Neural crest cell (in vitro differentiated cells): ENCODE data around the gene EPN1. TPM values are rescaled to one million over a fixed set of nuclear protein-coding genes. Genes with fewer than 3 reads are reported as not detected.

Source experiments
- DNase-seq: peaks from one replicate; pipeline ENCODE4 v3.0.0; 2021; ENCODE audit warnings: low read depth, mixed read lengths, low spot score
- H3K27ac Mint-ChIP-seq: one replicate; pipeline ENCODE4 v1.8.0; 2021; ENCODE audit warnings: mild to moderate bottlenecking, mixed read lengths; ENCODE audit not compliant: unreplicated experiment
- H3K27me3 Mint-ChIP-seq: 2 replicates; pipeline ENCODE4 v1.8.0; 2021; ENCODE audit warnings: low read depth, mild to moderate bottlenecking, mixed read lengths
- H3K36me3 Mint-ChIP-seq: 2 replicates; pipeline ENCODE4 v1.8.0; 2021; ENCODE audit warnings: low read depth, mild to moderate bottlenecking, mixed read lengths
- H3K4me1 Mint-ChIP-seq: 2 replicates; pipeline ENCODE4 v1.8.0; 2021; ENCODE audit warnings: mixed read lengths
- H3K4me3 Mint-ChIP-seq: one replicate; pipeline ENCODE4 v1.8.0; 2021; ENCODE audit warnings: mild to moderate bottlenecking, mixed read lengths
- H3K9me3 Mint-ChIP-seq: 2 replicates; pipeline ENCODE4 v1.8.0; 2021; ENCODE audit warnings: mixed read lengths
- total RNA-seq: library from RNA; stranded (reverse); gene quantifications from 2 replicates; pipeline ENCODE4 v1.2.1, GENCODE V29; 2021
- TF ChIP-seq, protein P1 (sequence below): fragments of 200-600 bp; sonication (generic); conservative IDR thresholded peaks from 2 replicates; pipeline ENCODE4 v1.5.0; 2021; ENCODE audit warnings: antibody characterized with exemption, mild to moderate bottlenecking

The EPN1 gene
- total RNA-seq, 1 donor from 2014 or later = 129 TPM

DNA sequence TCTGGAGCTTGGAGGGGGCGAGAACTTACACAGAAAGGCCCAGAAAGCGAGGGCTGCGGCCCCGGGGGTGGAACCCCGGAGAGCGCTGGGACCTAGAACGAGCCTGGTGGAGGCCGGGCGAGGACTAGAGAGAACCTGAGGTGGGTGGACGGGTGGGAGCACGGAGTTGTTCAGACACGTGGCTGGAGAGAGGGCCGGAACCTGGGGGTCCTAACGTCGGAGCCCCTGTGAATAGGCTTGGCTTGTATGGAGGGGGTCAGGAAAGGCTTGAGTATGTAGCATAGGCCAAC lies 31.2 kb upstream of the EPN1 start:
- Mint-ChIP-seq H3K36me3 (peaks cover 18% of the 10 kb centered on the region), H3K4me3 (peak overlapping the region; percentile 98), H3K27me3 (peaks cover 21% of the 10 kb centered on the region), H3K27ac (peak overlapping the region; percentile 84), H3K9me3 (peaks cover 2% of the 10 kb centered on the region), H3K4me1 (peaks cover 51% of the 10 kb centered on the region)
- TF ChIP-seq, protein P1, sequence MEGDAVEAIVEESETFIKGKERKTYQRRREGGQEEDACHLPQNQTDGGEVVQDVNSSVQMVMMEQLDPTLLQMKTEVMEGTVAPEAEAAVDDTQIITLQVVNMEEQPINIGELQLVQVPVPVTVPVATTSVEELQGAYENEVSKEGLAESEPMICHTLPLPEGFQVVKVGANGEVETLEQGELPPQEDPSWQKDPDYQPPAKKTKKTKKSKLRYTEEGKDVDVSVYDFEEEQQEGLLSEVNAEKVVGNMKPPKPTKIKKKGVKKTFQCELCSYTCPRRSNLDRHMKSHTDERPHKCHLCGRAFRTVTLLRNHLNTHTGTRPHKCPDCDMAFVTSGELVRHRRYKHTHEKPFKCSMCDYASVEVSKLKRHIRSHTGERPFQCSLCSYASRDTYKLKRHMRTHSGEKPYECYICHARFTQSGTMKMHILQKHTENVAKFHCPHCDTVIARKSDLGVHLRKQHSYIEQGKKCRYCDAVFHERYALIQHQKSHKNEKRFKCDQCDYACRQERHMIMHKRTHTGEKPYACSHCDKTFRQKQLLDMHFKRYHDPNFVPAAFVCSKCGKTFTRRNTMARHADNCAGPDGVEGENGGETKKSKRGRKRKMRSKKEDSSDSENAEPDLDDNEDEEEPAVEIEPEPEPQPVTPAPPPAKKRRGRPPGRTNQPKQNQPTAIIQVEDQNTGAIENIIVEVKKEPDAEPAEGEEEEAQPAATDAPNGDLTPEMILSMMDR = no peak
- DNase-seq = no peak

DNA sequence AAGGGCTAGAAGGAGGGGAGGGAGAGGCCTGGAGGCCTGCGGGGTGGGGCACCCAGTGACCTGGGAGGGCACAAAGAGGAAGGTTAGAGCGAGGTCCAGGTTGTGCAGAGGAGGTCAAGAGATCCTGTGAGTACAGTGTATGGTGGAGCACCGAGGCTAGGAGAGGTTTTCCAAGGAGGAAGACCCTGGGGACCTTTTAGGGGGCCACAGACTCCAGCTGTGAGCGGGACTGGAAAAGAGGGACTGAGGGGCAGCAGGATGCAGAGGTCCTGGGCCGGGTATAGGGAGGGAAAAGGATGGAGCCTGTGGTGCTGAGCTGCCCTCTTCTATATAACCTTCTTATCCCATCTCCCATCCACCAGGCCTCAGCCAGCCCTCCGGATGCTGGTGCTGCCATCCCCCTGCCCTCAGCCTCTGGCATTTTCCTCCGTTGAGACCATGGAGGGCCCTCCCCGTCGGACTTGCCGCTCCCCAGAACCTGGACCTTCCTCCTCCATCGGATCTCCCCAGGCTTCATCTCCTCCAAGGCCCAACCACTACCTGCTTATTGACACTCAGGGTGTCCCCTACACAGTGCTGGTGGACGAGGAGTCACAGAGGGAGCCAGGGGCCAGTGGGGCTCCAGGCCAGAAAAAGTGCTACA lies 30.7 kb upstream of the EPN1 start:
- no peak for DNase-seq
- Mint-ChIP-seq H3K9me3 (no peaks in the 10 kb centered on the region), H3K4me3 (peak overlapping the region; percentile 98), H3K27me3 (peaks cover 21% of the 10 kb centered on the region), H3K36me3 (peaks cover 14% of the 10 kb centered on the region), H3K27ac (no peak overlapping the region), H3K4me1 (peaks cover 47% of the 10 kb centered on the region)
- TF ChIP-seq, protein P1 = no peak

DNA sequence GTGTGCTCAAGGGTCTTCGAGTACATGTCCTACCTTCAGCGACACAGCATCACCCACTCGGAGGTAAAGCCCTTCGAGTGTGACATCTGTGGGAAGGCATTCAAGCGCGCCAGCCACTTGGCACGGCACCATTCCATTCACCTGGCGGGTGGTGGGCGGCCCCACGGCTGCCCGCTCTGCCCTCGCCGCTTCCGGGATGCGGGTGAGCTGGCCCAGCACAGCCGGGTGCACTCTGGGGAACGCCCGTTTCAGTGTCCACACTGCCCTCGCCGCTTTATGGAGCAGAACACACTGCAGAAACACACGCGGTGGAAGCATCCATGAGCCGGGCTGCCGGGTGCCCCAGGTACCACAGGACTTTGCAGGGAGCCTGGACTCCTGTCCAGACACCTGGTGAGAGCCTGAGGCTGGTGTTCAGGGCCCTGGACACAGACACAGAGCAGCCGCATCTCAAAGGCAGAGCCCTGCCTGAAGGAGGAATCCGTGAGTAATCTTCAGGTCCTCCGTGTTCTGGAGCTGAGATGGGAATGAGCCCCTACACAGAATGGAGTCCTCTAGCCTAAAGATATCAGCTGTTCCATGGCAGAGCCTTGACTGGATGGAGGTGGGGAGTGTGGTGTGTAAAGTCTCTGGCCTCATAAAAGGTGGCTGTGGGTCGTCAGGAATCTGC lies 30.0 kb upstream of the EPN1 start:
- no peak for DNase-seq
- Mint-ChIP-seq H3K4me1 (peaks cover 51% of the 10 kb centered on the region), H3K9me3 (no peaks in the 10 kb centered on the region), H3K4me3 (peak overlapping the region; percentile 98), H3K27me3 (peaks cover 21% of the 10 kb centered on the region), H3K36me3 (peaks cover 14% of the 10 kb centered on the region), H3K27ac (no peak overlapping the region)
- TF ChIP-seq, protein P1 = no peak

DNA sequence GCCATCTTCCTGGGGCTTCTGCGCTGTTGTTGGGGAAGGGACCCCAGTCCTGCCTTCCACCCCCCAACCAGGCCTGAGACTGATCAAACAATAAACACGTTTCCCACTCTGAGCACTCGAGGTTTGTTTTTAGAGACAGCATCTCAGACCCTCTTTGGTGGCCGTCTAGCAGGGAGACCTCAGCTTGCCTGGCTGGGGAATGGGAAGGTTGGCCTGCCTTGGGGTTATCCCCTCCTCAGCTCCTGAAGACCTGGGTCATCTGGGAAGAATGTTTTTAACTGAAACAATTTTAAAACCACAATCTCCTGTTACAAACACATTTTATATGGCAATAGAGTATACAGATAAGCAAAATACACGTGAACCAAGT lies 29.5 kb upstream of the EPN1 start:
- no peaks in the 10 kb centered on the region for H3K9me3 Mint-ChIP-seq
- peaks cover 48% of the 10 kb centered on the region for H3K4me1 Mint-ChIP-seq
- H3K36me3 Mint-ChIP-seq = peaks cover 12% of the 10 kb centered on the region
- peaks cover 20% of the 10 kb centered on the region for H3K27me3 Mint-ChIP-seq
- TF ChIP-seq, protein P1 = no peak
- DNase-seq = no peak
- no peak overlapping the region for H3K27ac Mint-ChIP-seq
- H3K4me3 Mint-ChIP-seq = peak overlapping the region; percentile 87

DNA sequence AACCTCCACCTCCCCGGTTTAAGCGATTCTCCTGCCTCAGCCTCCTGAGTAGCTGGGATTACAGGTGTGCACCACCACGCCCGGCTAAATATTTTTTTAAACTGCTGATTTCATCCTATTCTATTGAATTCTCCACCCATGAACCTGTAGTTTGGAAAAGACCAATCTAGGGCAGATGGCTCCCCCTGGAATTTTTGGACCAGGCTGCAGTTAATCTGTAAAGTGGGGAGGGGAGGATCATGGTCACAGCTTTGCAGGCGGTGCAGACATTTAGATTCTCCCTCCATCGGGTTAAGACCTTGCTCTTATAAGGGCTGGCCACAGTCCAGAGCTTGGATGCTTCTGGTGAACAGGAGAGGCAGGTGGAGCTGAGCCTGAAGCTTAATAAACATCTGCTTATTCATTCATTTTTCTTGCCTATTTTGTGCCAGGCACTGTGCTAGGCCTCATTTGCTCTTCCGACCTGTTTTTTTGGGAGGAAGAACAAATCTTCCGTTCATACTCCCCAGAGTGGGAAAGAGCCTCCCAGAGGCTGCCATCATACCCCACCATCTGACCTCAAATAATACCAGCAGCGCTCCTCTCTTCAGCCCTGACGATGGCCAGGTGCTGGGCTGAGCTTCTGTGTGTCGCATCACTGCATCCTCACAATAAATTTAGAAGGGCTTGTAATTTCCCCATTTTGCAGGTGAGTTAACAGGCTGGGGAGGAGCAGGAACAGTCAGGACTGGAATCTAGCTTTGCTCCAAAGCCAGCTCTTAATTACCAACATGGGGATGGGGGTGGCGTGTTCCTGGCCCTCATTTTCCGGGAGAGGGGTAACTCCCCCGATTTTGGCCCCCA lies 27.9 kb upstream of the EPN1 start:
- H3K27ac Mint-ChIP-seq = no peak overlapping the region
- TF ChIP-seq, protein P1 = no peak
- no peak for DNase-seq
- no peaks in the 10 kb centered on the region for H3K9me3 Mint-ChIP-seq
- peaks cover 36% of the 10 kb centered on the region for H3K4me1 Mint-ChIP-seq
- H3K27me3 Mint-ChIP-seq = peaks cover 10% of the 10 kb centered on the region
- peak overlapping the region; percentile 91 for H3K4me3 Mint-ChIP-seq
- peaks cover 11% of the 10 kb centered on the region for H3K36me3 Mint-ChIP-seq
